SK-N-SH (cell line): ENCODE results near the gene TNRC6B. TPM values are rescaled to one million over a fixed set of nuclear protein-coding genes. Genes with fewer than 3 reads are reported as not detected.

ENCODE experiments used
- CTCF ChIA-PET: fragments of 300-600, 350-600 bp; formaldehyde crosslinking; extraction: SDS; loops from one replicate; lab custom pipeline; 2021; lab: Yijun Ruan, JAX
- POLR2A ChIA-PET: fragments of 350-600 bp; sonication (Branson Sonifier 250); formaldehyde crosslinking; extraction: SDS; loops from one replicate; lab custom pipeline; 2020; ENCODE audit warnings: antibody characterized with exemption, inconsistent platforms; lab: Yijun Ruan, JAX
- DNase-seq: peaks from one replicate; pipeline ENCODE4 v3.0.0; 2012
- H2AFZ ChIP-seq: fragments of 200-600 bp; sonication (generic); 2 replicates; pipeline ENCODE4 v1.8.1; 2016; ENCODE audit warnings: antibody characterized with exemption, mild to moderate bottlenecking, low read depth
- H3F3A ChIP-seq: fragments of 200-600 bp; sonication (generic); replicated peaks from 2 replicates; pipeline ENCODE3; 2016; ENCODE audit warnings: antibody characterized with exemption, mild to moderate bottlenecking; ENCODE audit not compliant: insufficient read depth
- H3K27ac ChIP-seq, 2 experiments: fragments of 200-500 bp in 1 of 2; fragments of 200-600 bp in 1 of 2; sonication (Bioruptor generic) in 1 of 2; sonication (generic), shearing (Covaris generic) in 1 of 2; 2 replicates each; pipeline versions ENCODE4 v1.5.1 to v1.6.1; 2014 to 2016; ENCODE audit warnings: low read depth in 2 of 2, inconsistent platforms in 1 of 2, low read length in 1 of 2, mild to moderate bottlenecking in 1 of 2, mixed read lengths in 1 of 2
- H3K27me3 ChIP-seq: fragments of 200-600 bp; sonication (generic), shearing (Covaris generic); 2 replicates; pipeline ENCODE4 v1.6.1; 2016; ENCODE audit warnings: mixed run types; ENCODE audit not compliant: insufficient read depth
- H3K36me3 ChIP-seq, 2 experiments: fragments of 200-500 bp in 1 of 2; fragments of 200-600 bp in 1 of 2; sonication (Bioruptor generic) in 1 of 2; sonication (generic) in 1 of 2; replicated peaks in 1 of 2; 2 replicates each; pipeline versions ENCODE3 to v1.5.1; 2014 to 2016; ENCODE audit warnings: low read length in 1 of 2, mild to moderate bottlenecking in 1 of 2; ENCODE audit not compliant: insufficient read depth in 2 of 2, control insufficient read depth in 1 of 2
- H3K4me1 ChIP-seq, 2 experiments: fragments of 200-500 bp in 1 of 2; fragments of 200-600 bp in 1 of 2; sonication (Bioruptor generic) in 1 of 2; sonication (generic), shearing (Covaris generic) in 1 of 2; 2 replicates each; pipeline versions ENCODE4 v1.5.1 to v1.6.1; 2014 to 2016; ENCODE audit warnings: low read depth in 1 of 2, low read length in 1 of 2, mixed run types in 1 of 2; ENCODE audit not compliant: insufficient read depth in 2 of 2, control insufficient read depth in 1 of 2
- H3K4me2 ChIP-seq: fragments of 200-600 bp; sonication (generic), shearing (Covaris generic); 2 replicates; pipeline ENCODE4 v1.6.1; 2017; ENCODE audit warnings: mixed run types
- H3K4me3 ChIP-seq, 2 experiments: fragments of 200-500 bp in 1 of 2; fragments of 200-600 bp in 1 of 2; sonication (Bioruptor generic) in 1 of 2; sonication (generic), shearing (Covaris generic) in 1 of 2; 2 replicates each; pipeline versions ENCODE4 v1.5.1 to v1.8.1; 2014 to 2016; ENCODE audit warnings: low read depth in 2 of 2, inconsistent platforms in 1 of 2, low read length in 1 of 2, mild to moderate bottlenecking in 1 of 2, mixed read lengths in 1 of 2, moderate library complexity in 1 of 2
- H3K79me2 ChIP-seq: fragments of 200-600 bp; sonication (generic); 2 replicates; pipeline ENCODE4 v1.8.1; 2017; ENCODE audit warnings: mild to moderate bottlenecking; ENCODE audit not compliant: insufficient read depth
- H3K9ac ChIP-seq: fragments of 200-600 bp; sonication (generic); 2 replicates; pipeline ENCODE4 v1.6.1; 2017; ENCODE audit warnings: mixed run types
- H3K9me2 ChIP-seq: fragments of 200-600 bp; sonication (generic); 2 replicates; pipeline ENCODE4 v1.6.1; 2017; ENCODE audit warnings: mixed run types
- H3K9me3 ChIP-seq: fragments of 200-600 bp; sonication (generic); 2 replicates; pipeline ENCODE4 v1.6.1; 2017; ENCODE audit warnings: mixed run types, mild to moderate bottlenecking, moderate library complexity
- H4K20me1 ChIP-seq: fragments of 200-600 bp; sonication (generic); 2 replicates; pipeline ENCODE4 v1.6.1; 2017; ENCODE audit warnings: mild to moderate bottlenecking, mixed run types; ENCODE audit not compliant: insufficient read depth
- CHD2 ChIP-seq: fragments of 150-350 bp; IDR thresholded peaks from 2 replicates; pipeline ENCODE4 v1.6.1; 2018; ENCODE audit warnings: low read length; ENCODE audit not compliant: partially characterized antibody
- FOSL2 ChIP-seq: IDR thresholded peaks from 2 replicates; pipeline ENCODE4 v1.4.0; 2012; ENCODE audit warnings: low read depth, mild to moderate bottlenecking, moderate library complexity, borderline replicate concordance
- FOXM1 ChIP-seq: IDR thresholded peaks from 2 replicates; pipeline ENCODE4 v1.4.0; 2012; ENCODE audit warnings: low read depth, mild to moderate bottlenecking
- GABPA ChIP-seq: IDR thresholded peaks from 2 replicates; pipeline ENCODE4 v1.4.0; 2012; ENCODE audit warnings: low read depth, mild to moderate bottlenecking
- JUND ChIP-seq: IDR thresholded peaks from 2 replicates; pipeline ENCODE4 v1.4.0; 2012
- MEF2A ChIP-seq: IDR thresholded peaks from 2 replicates; pipeline ENCODE4 v1.4.0; 2012; ENCODE audit warnings: low read depth, borderline replicate concordance
- MXI1 ChIP-seq: IDR thresholded peaks from 2 replicates; pipeline ENCODE4 v1.6.1; 2012; ENCODE audit warnings: mild to moderate bottlenecking, low read depth, low read length, improper control_type of control experiment
- NFIC ChIP-seq: IDR thresholded peaks from 2 replicates; pipeline ENCODE4 v1.4.0; 2012; ENCODE audit warnings: borderline replicate concordance
- NRF1 ChIP-seq: IDR thresholded peaks from 2 replicates; pipeline ENCODE4 v1.6.1; 2012; ENCODE audit warnings: low read depth, mild to moderate bottlenecking, low read length
- POLR2AphosphoS5 ChIP-seq: IDR thresholded peaks from 2 replicates; pipeline ENCODE4 v1.6.1; 2012; ENCODE audit warnings: low read depth, low read length
- RAD21 ChIP-seq: IDR thresholded peaks from 2 replicates; pipeline ENCODE4 v1.6.1; 2012; ENCODE audit warnings: mild to moderate bottlenecking, low read length
- RCOR1 ChIP-seq: fragments of 150-350 bp; IDR thresholded peaks from 2 replicates; pipeline ENCODE4 v1.6.1; 2017; ENCODE audit warnings: antibody characterized with exemption, low read length
- RFX5 ChIP-seq: IDR thresholded peaks from 2 replicates; pipeline ENCODE4 v1.6.1; 2012; ENCODE audit warnings: mild to moderate bottlenecking, improper control_type of control experiment, low read length
- TAF1 ChIP-seq: IDR thresholded peaks from 2 replicates; pipeline ENCODE4 v1.6.1; 2012; ENCODE audit warnings: low read depth, mild to moderate bottlenecking, low read length, moderate library complexity, borderline replicate concordance
- YY1 ChIP-seq: IDR thresholded peaks from 2 replicates; pipeline ENCODE4 v1.4.0; 2012; ENCODE audit warnings: low read depth, mild to moderate bottlenecking
- WGBS: methylation state at CpG from one replicate; pipeline ENCODE4 v1.1.6; 2017; ENCODE audit warnings: low lambda C conversion rate; 5-methylcytosine and 5-hydroxymethylcytosine counted together
- polyA plus RNA-seq, 3 experiments: library from polyadenylated mRNA; depleted of rRNA; stranded (reverse); fragments of >200 nt; gene quantifications; 2 replicates each; pipeline ENCODE4 v1.2.3, GENCODE V29; 2012
- TF ChIP-seq, protein P1 (sequence below): IDR thresholded peaks from 2 replicates; pipeline ENCODE4 v1.6.1; 2012; ENCODE audit warnings: mild to moderate bottlenecking, low read depth, low read length, moderate library complexity
- TF ChIP-seq, protein P2 (sequence below): IDR thresholded peaks from 2 replicates; pipeline ENCODE4 v1.4.0; 2012; ENCODE audit warnings: low read depth, borderline replicate concordance
- TF ChIP-seq, protein P3 (sequence below): fragments of 150-350 bp; IDR thresholded peaks from 2 replicates; pipeline ENCODE4 v1.6.1; 2016; ENCODE audit warnings: mild to moderate bottlenecking, low read depth, low read length
- TF ChIP-seq, protein P4 (sequence below): IDR thresholded peaks from 2 replicates; pipeline ENCODE4 v1.4.0; 2012; ENCODE audit warnings: low read depth

Gene TNRC6B
- polyA plus RNA-seq, 1 of the 3 experiments (the other 2 are of a cell fraction), result 1.2 TPM

DNA sequence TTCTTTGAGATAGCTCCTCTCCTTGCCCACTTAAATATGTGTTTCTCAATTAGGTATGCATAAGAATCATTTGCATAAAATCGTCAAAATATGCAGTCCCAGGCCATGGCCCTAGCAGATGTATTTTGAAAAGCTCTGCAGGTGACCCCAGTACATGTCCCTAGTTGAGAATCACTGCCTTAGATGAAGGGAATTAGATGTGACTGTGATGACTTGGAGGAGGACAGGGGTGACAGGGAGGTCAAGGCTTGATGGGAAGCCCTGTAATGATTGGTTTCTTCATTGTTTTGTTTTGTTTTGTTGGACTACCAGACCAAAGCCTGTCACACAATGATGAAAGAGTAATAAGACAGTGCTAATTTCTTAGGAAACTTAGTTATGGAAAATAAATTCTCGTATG, 74.4 kb downstream of the TNRC6B start:
- peaks cover 0 to 5% of the 10 kb centered on the region in 2 experiments; a peak in 1 of 4 replicates for H3K4me1 ChIP-seq
- H3K27me3 ChIP-seq, result no peaks in the 10 kb centered on the region
- H3K27ac ChIP-seq, result no peak overlapping the region
- no peaks in the 10 kb centered on the region for H3F3A ChIP-seq
- 81% methylated on average over 2 of the region's 2 CpGs for WGBS
- no peak overlapping the region for H3K4me3 ChIP-seq
- no peak overlapping the region for H3K9ac ChIP-seq
- H3K4me2 ChIP-seq, result no peak overlapping the region
- no peaks in the 10 kb centered on the region for H3K9me2 ChIP-seq
- H3K36me3 ChIP-seq, result no peaks in the 10 kb centered on the region
- H4K20me1 ChIP-seq, result no peaks in the 10 kb centered on the region
- POLR2A ChIA-PET, result no interaction called here
- CTCF ChIA-PET, result no interaction called here
- H3K79me2 ChIP-seq, result peaks cover 6% of the 10 kb centered on the region; the same call in 1 of the 2 replicates
- DNase-seq, result no peak
- no peaks in the 10 kb centered on the region for H3K9me3 ChIP-seq
- no peak overlapping the region for H2AFZ ChIP-seq
- TF ChIP-seq MXI1 (no peak), FOXM1 (no peak), JUND (no peak), NRF1 (no peak), RCOR1 (no peak), CHD2 (no peak), MEF2A (no peak), RFX5 (no peak), POLR2AphosphoS5 (no peak), YY1 (no peak), NFIC (no peak), FOSL2 (no peak), TAF1 (no peak), RAD21 (no peak), GABPA (no peak)
- TF ChIP-seq, protein P1, sequence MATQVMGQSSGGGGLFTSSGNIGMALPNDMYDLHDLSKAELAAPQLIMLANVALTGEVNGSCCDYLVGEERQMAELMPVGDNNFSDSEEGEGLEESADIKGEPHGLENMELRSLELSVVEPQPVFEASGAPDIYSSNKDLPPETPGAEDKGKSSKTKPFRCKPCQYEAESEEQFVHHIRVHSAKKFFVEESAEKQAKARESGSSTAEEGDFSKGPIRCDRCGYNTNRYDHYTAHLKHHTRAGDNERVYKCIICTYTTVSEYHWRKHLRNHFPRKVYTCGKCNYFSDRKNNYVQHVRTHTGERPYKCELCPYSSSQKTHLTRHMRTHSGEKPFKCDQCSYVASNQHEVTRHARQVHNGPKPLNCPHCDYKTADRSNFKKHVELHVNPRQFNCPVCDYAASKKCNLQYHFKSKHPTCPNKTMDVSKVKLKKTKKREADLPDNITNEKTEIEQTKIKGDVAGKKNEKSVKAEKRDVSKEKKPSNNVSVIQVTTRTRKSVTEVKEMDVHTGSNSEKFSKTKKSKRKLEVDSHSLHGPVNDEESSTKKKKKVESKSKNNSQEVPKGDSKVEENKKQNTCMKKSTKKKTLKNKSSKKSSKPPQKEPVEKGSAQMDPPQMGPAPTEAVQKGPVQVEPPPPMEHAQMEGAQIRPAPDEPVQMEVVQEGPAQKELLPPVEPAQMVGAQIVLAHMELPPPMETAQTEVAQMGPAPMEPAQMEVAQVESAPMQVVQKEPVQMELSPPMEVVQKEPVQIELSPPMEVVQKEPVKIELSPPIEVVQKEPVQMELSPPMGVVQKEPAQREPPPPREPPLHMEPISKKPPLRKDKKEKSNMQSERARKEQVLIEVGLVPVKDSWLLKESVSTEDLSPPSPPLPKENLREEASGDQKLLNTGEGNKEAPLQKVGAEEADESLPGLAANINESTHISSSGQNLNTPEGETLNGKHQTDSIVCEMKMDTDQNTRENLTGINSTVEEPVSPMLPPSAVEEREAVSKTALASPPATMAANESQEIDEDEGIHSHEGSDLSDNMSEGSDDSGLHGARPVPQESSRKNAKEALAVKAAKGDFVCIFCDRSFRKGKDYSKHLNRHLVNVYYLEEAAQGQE, result no peak
- TF ChIP-seq, protein P2, sequence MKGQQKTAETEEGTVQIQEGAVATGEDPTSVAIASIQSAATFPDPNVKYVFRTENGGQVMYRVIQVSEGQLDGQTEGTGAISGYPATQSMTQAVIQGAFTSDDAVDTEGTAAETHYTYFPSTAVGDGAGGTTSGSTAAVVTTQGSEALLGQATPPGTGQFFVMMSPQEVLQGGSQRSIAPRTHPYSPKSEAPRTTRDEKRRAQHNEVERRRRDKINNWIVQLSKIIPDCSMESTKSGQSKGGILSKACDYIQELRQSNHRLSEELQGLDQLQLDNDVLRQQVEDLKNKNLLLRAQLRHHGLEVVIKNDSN, result no peak
- TF ChIP-seq, protein P3, sequence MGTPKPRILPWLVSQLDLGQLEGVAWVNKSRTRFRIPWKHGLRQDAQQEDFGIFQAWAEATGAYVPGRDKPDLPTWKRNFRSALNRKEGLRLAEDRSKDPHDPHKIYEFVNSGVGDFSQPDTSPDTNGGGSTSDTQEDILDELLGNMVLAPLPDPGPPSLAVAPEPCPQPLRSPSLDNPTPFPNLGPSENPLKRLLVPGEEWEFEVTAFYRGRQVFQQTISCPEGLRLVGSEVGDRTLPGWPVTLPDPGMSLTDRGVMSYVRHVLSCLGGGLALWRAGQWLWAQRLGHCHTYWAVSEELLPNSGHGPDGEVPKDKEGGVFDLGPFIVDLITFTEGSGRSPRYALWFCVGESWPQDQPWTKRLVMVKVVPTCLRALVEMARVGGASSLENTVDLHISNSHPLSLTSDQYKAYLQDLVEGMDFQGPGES, result no peak
- TF ChIP-seq, protein P4, sequence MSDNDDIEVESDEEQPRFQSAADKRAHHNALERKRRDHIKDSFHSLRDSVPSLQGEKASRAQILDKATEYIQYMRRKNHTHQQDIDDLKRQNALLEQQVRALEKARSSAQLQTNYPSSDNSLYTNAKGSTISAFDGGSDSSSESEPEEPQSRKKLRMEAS, result no peak
